ENCODE data around the gene CAMK2B.

Gene CAMK2B

DNA sequence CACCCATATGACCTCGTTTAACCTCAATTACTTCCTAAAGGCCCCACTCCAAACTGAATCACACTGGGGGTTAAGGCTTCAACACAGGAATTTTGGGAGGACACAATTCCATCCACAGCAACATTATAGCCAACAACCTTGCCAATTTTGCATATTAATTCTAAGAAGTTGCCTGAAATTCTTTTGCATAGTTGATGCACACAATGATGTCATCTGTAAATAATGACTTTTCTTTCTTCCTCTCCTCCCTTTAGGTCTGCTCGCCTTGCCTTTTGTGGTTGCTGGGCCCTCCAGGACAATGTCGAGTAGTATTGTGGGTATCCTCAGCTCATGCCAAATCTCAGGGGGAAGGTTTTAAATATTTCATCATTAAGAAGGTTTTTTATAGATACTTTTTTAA lies 16.0 kb upstream of the CAMK2B start:
- TF ChIP-seq POLR2A (IDR thresholded peaks at IDR 0.05; ENCODE audit: low read length) (no peak), GATA1 (IDR thresholded peaks at IDR 0.05; ENCODE audit: low read depth, low read length) (no peak)
- DNase-seq = no peak

GRCh38 chr7:44338600-44338999 lies 13.2 kb upstream of the CAMK2B start:
- TF ChIP-seq POLR2A (IDR thresholded peaks at IDR 0.05; ENCODE audit: low read length) (no peak), GATA1 (IDR thresholded peaks at IDR 0.05; ENCODE audit: low read depth, low read length) (no peak)

GRCh38 chr7:44336491-44336890 lies 11.1 kb upstream of the CAMK2B start:
- DNase-seq = no peak
- TF ChIP-seq GATA1 (IDR thresholded peaks at IDR 0.05; ENCODE audit: low read depth, low read length) (no peak), POLR2A (IDR thresholded peaks at IDR 0.05; ENCODE audit: low read length) (no peak)

More at GRCh38 chr7:44338600-44338999, 13.2 kb upstream of the CAMK2B start:
- DNase-seq = no peak

GRCh38 chr7:44335184-44335583 lies 9.8 kb upstream of the CAMK2B start:
- TF ChIP-seq POLR2A (IDR thresholded peaks at IDR 0.05; ENCODE audit: low read length) (no peak), GATA1 (IDR thresholded peaks at IDR 0.05; ENCODE audit: low read depth, low read length) (no peak)

GRCh38 chr7:44334734-44335097 lies 9.3 kb upstream of the CAMK2B start:
- DNase-seq = no peak
- no peak for TF ChIP-seq POLR2A (IDR thresholded peaks at IDR 0.05; ENCODE audit: low read length)
- TF ChIP-seq GATA1 (IDR thresholded peaks at IDR 0.05; ENCODE audit: low read depth, low read length) = no peak

More at GRCh38 chr7:44335184-44335583, 9.8 kb upstream of the CAMK2B start:
- no peak for DNase-seq

DNA sequence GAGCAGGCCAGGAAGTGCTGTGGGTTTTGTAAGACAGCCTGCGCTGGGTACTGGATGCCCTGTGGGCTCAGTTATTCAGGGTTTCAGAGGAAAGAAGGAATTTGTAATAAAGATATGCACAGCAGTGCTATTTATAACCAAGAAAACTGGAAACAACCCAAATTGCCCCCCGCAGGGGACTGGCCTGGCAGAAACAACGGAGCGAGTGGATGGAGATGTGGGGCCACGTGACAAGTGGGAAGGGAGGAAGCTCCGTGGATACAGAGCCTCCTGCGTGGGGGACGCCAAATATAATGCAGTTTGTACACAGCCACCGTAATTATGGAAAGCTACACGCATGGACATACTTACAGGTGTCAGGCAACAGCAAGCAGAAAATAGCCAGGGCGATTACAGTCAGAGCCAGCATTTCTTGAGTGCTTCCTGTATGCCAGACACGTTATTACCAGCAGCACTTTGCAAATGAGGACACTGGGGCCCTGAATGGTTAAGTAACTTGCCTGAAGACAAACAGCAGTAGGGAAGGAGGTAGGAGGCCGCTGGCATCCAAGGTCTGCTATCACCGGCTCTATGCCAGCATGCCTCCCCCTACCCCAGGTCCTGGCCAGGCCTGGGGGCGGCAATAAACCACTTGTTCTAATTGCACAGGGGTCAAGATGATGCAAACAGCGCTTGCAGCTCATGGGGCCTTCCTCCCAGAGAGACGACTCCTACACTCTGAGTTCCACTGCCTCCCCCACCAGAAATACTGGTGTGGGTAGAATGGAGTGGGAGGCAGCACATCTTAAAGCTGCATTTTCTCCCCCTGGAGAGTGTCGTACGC lies 8.7 kb upstream of the CAMK2B start:
- DNase-seq = no peak
- TF ChIP-seq GATA1 (IDR thresholded peaks at IDR 0.05; ENCODE audit: low read depth, low read length) (no peak), POLR2A (IDR thresholded peaks at IDR 0.05; ENCODE audit: low read length) (no peak)

GRCh38 chr7:44331682-44332081 lies 6.3 kb upstream of the CAMK2B start:
- DNase-seq = no peak
- TF ChIP-seq GATA1 (IDR thresholded peaks at IDR 0.05; ENCODE audit: low read depth, low read length) = no peak
- no peak for TF ChIP-seq POLR2A (IDR thresholded peaks at IDR 0.05; ENCODE audit: low read length)

DNA sequence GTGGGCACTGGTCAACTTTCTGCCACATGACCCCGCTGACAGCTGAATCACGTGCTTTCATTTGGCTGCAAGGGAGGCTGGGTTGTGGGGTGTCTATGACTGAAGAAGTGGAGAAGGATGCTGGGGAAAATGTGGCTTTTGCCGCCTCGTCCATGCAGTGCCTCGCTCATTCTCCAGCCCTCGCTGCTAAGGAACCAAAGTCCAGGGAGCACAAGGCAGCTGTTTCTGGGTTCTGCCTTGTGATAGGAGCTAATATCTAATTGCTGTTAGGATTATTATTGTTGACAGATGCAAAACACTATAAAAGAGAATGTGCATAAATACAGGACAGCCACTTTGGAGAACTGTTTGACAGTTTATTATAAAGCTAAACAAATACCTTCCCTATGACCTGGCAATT lies 4.9 kb upstream of the CAMK2B start:
- DNase-seq = no peak
- TF ChIP-seq POLR2A (IDR thresholded peaks at IDR 0.05; ENCODE audit: low read length) (no peak), GATA1 (IDR thresholded peaks at IDR 0.05; ENCODE audit: low read depth, low read length) (no peak)

GRCh38 chr7:44329888-44330287 lies 4.5 kb upstream of the CAMK2B start:
- TF ChIP-seq GATA1 (IDR thresholded peaks at IDR 0.05; ENCODE audit: low read depth, low read length) = no peak
- no peak for TF ChIP-seq POLR2A (IDR thresholded peaks at IDR 0.05; ENCODE audit: low read length)
- DNase-seq = no peak

DNA sequence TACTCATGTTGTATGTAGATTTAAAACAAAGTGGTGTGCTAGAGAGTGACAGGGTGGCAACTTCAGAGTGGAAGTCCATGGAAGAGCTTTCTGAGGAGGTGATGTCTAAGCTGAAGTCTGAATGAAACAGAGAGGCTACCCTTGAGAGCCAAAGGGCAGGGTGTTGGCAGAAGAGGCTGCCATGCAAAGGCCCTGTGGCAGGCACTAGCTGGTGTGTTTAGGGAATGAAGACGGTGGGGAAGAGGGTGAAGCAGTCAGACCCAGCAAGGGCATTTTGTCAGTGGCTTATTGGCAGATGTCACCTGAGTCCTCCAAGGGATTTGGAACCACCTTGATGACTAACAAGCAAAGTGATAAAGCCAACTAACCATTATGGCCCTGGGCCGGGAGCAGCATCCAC lies 3.7 kb upstream of the CAMK2B start:
- TF ChIP-seq GATA1 (IDR thresholded peaks at IDR 0.05; ENCODE audit: low read depth, low read length) = no peak
- no peak for TF ChIP-seq POLR2A (IDR thresholded peaks at IDR 0.05; ENCODE audit: low read length)
- DNase-seq = no peak

GRCh38 chr7:44327981-44328380 lies 2.6 kb upstream of the CAMK2B start:
- TF ChIP-seq GATA1 (IDR thresholded peaks at IDR 0.05; ENCODE audit: low read depth, low read length) = no peak
- no peak for TF ChIP-seq POLR2A (IDR thresholded peaks at IDR 0.05; ENCODE audit: low read length)
- no peak for DNase-seq

DNA sequence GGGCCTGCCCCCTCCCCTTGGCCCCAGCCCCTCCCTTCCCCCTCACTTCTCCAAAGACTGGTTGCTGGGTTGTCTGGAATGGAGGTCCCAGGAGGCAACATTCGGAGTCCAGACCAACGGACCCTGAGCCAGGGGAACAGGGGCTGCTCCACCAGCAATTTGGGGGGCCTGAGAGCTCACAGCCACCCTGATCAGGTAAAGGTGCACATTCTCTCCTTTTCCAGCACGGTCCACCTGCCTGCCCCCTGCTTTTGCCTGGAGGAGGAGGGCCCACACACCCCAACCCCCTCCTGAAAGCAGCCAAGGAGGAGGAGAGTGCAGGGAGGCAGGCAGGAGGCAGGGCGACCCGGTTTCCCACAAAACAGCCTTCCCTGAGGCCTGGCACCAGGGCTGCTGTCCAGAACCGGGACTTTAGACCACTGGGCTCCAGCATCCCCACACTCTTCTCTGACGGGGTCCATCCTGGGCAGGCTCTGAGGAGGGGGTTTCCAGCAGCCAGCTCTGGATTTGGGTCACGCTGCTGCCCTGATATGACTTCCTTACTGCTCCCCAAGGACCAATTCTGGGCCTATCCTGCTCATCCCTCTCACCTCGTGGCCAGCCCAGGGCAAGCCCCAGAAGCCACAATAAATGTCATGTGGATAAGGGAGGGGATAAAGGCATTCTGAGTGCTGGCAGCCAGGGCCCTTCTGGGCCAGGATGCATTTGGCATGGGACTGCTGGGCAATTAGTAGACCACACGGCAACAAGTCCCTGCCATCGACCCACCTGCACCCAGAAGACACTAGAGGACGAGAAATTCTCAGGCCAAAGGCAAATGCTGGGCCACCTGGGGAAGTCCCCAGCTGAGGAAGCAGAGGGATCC lies 1.1 kb upstream of the CAMK2B start:
- TF ChIP-seq POLR2A (IDR thresholded peaks at IDR 0.05; ENCODE audit: low read length) (no peak), GATA1 (IDR thresholded peaks at IDR 0.05; ENCODE audit: low read depth, low read length) (no peak)
- no peak for DNase-seq

DNA sequence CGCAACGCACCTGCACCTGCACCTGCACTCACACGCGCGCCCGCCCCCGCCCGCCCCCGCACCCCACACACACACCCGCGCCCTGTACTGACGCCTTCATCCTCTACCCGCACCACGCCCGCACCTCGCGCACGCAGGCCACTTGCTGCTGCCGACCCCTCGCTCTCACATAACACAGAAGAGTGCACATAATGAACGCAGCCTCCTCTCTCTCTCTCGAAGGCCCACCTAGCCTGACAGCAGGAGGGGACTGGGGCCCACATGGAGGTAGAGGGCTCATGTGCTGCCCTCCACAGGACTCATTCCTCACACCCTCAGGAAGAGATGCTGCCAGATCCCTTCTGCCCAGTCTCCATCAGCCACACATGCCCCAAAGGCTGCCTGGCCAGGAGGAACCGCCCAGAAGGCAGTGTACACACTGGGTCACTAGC lies 432 bp upstream of the CAMK2B start:
- DNase-seq = no peak
- TF ChIP-seq POLR2A (IDR thresholded peaks at IDR 0.05; ENCODE audit: low read length) (no peak), GATA1 (IDR thresholded peaks at IDR 0.05; ENCODE audit: low read depth, low read length) (no peak)

GRCh38 chr7:44324481-44325200 lies 753 bp downstream of the CAMK2B start:
- no peak for DNase-seq
- no peak for TF ChIP-seq POLR2A (IDR thresholded peaks at IDR 0.05; ENCODE audit: low read length)
- no peak for TF ChIP-seq GATA1 (IDR thresholded peaks at IDR 0.05; ENCODE audit: low read depth, low read length)

Measured in erythroblast (primary cell).